K562 (cell line): Measurements from ENCODE around the gene SHISA4. TPM values are rescaled to one million over a fixed set of nuclear protein-coding genes. Genes with fewer than 3 reads are reported as not detected.

Experiments used
- ARID1B ChIP-seq: fragments of 450-650 bp; IDR thresholded peaks from 2 replicates; pipeline ENCODE4 v1.6.1; 2016; ENCODE audit warnings: antibody characterized with exemption, mild to moderate bottlenecking, inconsistent platforms
- CBFA2T3 ChIP-seq: fragments of 450-650 bp; IDR thresholded peaks from 2 replicates; pipeline ENCODE4 v1.6.1; 2017
- CTBP1 ChIP-seq: fragments of 450-650 bp; IDR thresholded peaks from 2 replicates; pipeline ENCODE4 v1.6.1; 2016; ENCODE audit warnings: borderline replicate concordance
- DLX4 ChIP-seq: fragments of 250-450 bp; sonication (Bioruptor Pico); IDR thresholded peaks from 2 replicates; pipeline ENCODE4 v1.6.1; 2021; ENCODE audit warnings: mild to moderate bottlenecking
- DPF2 ChIP-seq: fragments of 450-650 bp; IDR thresholded peaks from 2 replicates; pipeline ENCODE4 v1.6.1; 2016
- EGR1 ChIP-seq: fragments of 450-650 bp; conservative IDR thresholded peaks from 2 replicates; pipeline ENCODE4 v1.6.1; 2017; ENCODE audit warnings: mild to moderate bottlenecking
- EZH2 ChIP-seq: IDR thresholded peaks from 2 replicates; pipeline ENCODE4 v1.6.1; 2012; ENCODE audit warnings: low read depth, mild to moderate bottlenecking, inconsistent platforms, low read length, borderline replicate concordance
- HDAC1 ChIP-seq, 2 experiments: fragments of 450-650 bp; IDR thresholded peaks; 2 replicates each; pipeline ENCODE4 v1.6.1; 2016 to 2017; ENCODE audit warnings: inconsistent platforms in 1 of 2, mild to moderate bottlenecking in 1 of 2, moderate library complexity in 1 of 2
- MCM7 ChIP-seq, 2 experiments: fragments of 450-650 bp; IDR thresholded peaks; 2 replicates each; pipeline ENCODE4 v1.6.1; 2016 to 2018
- MGA ChIP-seq: fragments of 450-650 bp; IDR thresholded peaks from 2 replicates; pipeline ENCODE4 v1.6.1; 2016; ENCODE audit warnings: mild to moderate bottlenecking, moderate library complexity
- NR3C1 ChIP-seq: sonication (generic); formaldehyde crosslinking; IDR thresholded peaks from 2 replicates; pipeline ENCODE4 v1.8.1; 2022; ENCODE audit warnings: missing genetic modification reagents
- NRF1 ChIP-seq, 2 experiments: fragments of 450-650 bp; IDR thresholded peaks in 1 of 2; conservative IDR thresholded peaks in 1 of 2; 2 replicates each; pipeline ENCODE4 v1.6.1; 2014; ENCODE audit warnings: mild to moderate bottlenecking in 2 of 2
- SOX6 ChIP-seq: fragments of 450-650 bp; IDR thresholded peaks from 2 replicates; pipeline ENCODE4 v1.6.1; 2014; ENCODE audit warnings: mild to moderate bottlenecking
- TAL1 ChIP-seq: fragments of 450-650 bp; IDR thresholded peaks from 2 replicates; pipeline ENCODE4 v1.6.1; 2016; ENCODE audit warnings: mild to moderate bottlenecking
- TCF3 ChIP-seq: sonication (generic); formaldehyde crosslinking; IDR thresholded peaks from 2 replicates; pipeline ENCODE4 v1.4.0; 2020; ENCODE audit warnings: mild to moderate bottlenecking, missing genetic modification reagents
- ZEB2 ChIP-seq: fragments of 450-650 bp; IDR thresholded peaks from 2 replicates; pipeline ENCODE4 v1.6.1; 2016
- ZNF766 ChIP-seq: fragments of 200-800 bp; sonication (Bioruptor generic); conservative IDR thresholded peaks from 2 replicates; pipeline ENCODE4 v1.6.1; 2016; ENCODE audit warnings: missing genetic modification characterization, missing compliant biosample characterization
- polyA plus RNA-seq, 8 experiments: library from polyadenylated mRNA; depleted of rRNA in 4 of 8; stranded (reverse) in 5 of 8; unstranded in 3 of 8; fragments of >200 nt; fragmentation: Nextera tagmentation in 2 of 8; fragmentation: Illumina TruSeq in 1 of 8; extraction: Ambion mirVana in 2 of 8; extraction: Trizol in 1 of 8; gene quantifications; 2 replicates each; pipeline versions ENCODE4 v1.2.1 to v1.2.3, GENCODE V29; 2011 to 2014; ENCODE audit warnings: inconsistent platforms in 1 of 8, missing spikeins in 1 of 8
- total RNA-seq, 7 experiments: library from RNA; depleted of rRNA in 6 of 7; stranded (reverse); fragments of >200 nt in 6 of 7; fragmentation: Illumina TruSeq in 2 of 7; extraction: Trizol in 2 of 7; gene quantifications; 2 replicates each; pipeline versions ENCODE4 v1.2.1 to v1.2.3, GENCODE V29; 2011 to 2021; ENCODE audit warnings: low replicate concordance in 1 of 7

Gene SHISA4
- total and polyA plus RNA-seq, 9 of the 15 experiments (the other 6 are each of a cell fraction or from before 2014, with no cell fraction given), result 0.15 to 0.95 (median 0.68) TPM; not detected in 2

GRCh38 chr1:201930803-201931202 is 42.1 kb downstream of the SHISA4 start (continued):
- TF ChIP-seq MGA, result no peak
- no peak for TF ChIP-seq NRF1 (conservative IDR thresholded peaks at IDR 0.05 in 1 of 2, IDR thresholded peaks at IDR 0.05 in 1 of 2)
- peak; percentile 32; the same call in 1 of the 2 replicates for TF ChIP-seq CTBP1
- peak; percentile 82 for TF ChIP-seq EGR1
- TF ChIP-seq DLX4 (CRISPR knock-in tag), result no peak
- TF ChIP-seq EZH2, result no peak
- TF ChIP-seq CBFA2T3, result peak; percentile 48
- TF ChIP-seq ZNF766 (CRISPR knock-in tag), result no peak
- TF ChIP-seq HDAC1 (IDR thresholded peaks at IDR 0.05), result peak in 1 of 2 experiments; percentile 32; a peak in 1 of 4 replicates
- TF ChIP-seq ZEB2, result peak; percentile 63; the same call in 1 of the 2 replicates
- no peak for TF ChIP-seq NR3C1 (CRISPR knock-in tag)
- peak; percentile 34; the same call in 1 of the 2 replicates for TF ChIP-seq DPF2
- peak; percentile 61; the same call in 1 of the 2 replicates for TF ChIP-seq TCF3
- 0 out of 4 replicates have a peak, but pooled peaks of 1 of the 2 experiments have one; percentile 29 for TF ChIP-seq MCM7 (IDR thresholded peaks at IDR 0.05)
- peak; percentile 50 for TF ChIP-seq SOX6
- TF ChIP-seq ARID1B, result peak; percentile 50
- 0 out of 2 replicates have a peak, but pooled peaks have one; percentile 32 for TF ChIP-seq TAL1
